ENCODE results near the gene CADM4. TPM values are rescaled to one million over a fixed set of nuclear protein-coding genes. Genes with fewer than 3 reads are reported as not detected.
"Not testable (repeated sequence)": the region's sequence is repeated elsewhere in the genome, so short reads cannot be mapped to it uniquely, and the experiment has no call there.

Gene CADM4
- total RNA-seq, 1 donor from 2014 or later, result 93.3 TPM

DNA sequence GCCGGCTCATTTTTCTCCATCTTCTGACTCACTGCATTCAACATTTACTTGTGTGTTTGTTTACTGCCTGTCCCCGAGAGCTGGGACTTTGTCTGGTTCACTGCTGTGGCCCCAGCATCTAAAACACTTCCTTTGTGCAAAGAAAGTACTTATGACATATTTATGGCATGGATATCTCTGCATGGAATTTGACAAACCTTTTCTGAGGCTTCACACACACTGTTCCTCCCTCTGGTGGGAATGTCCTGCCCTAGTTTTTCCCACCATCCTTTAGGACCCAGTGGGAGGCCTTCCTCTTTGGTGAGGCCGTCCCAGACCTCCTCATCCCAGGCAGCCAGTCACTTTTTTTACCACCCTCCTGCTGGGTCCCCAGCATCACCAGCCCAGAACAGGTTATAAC lies 29.2 kb downstream of the CADM4 start:
- FAIRE-seq (no peak), DNase-seq (ENCODE audit: low spot score in 2 of 2) (no peak)

DNA sequence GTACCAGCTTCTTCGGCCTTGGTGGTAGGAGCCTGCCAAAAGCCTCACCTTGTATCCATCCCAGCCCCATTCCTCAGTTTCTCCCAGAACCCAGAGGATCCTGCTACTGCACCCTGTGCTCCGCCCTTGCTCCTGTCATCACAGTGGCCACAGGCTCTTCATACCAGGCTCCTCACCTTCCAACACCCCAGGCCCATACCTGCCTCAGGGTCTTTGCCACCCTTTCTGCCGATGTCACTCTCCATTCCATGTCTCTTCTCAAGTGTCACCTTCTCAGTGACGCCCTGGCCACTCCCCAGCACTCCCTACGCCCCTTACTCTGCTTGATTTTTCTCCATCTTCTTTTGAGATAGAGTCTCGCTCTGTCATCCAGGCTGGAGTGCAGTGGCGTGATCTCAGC lies 29.8 kb downstream of the CADM4 start:
- FAIRE-seq, result no peak

DNA sequence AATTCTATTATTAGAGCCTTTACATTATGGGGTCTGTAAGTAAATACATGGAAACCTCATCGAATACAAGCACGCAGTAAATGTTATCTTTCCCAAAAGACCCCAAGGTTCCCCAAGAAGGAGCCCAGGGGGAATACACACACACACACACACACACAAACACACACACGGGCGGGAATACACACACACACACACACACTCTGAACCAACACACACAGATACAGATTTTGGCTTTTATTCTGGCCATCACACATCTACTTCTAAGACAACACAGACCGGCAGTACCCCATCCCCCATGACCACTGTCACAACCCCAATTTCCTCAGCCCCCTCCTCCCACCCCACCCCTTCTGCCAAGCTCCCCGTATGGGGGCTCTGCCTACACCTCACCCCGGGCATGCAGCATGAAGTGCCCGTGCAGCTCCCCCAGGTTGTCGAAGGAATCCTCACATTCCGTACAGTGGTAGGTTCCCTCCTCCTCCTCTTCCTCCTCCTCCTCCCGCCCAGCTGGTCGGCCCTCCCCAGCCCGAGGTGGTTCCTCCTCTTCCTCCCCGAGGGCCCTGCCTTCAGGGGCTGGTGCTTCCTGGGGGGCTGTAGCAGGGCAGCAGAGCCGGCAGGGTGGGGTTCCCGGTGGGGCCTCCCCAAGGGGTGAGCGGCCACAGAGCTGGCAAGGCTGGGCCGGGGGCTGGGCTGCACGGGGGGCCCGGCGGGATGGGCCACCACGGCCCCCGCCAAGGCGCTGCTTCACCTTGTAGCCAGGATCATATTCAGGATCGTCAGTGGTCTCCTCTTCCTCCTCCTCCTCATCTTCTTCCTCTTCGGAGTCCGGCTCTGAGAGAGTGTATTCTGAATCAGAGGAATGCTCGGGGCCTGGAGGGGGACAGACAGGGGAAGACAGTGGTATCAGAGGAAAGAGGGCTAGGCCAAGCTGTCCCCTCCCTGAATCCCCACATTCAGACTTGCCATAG lies 32.1 kb downstream of the CADM4 start:
- FAIRE-seq (no peak), DNase-seq (ENCODE audit: low spot score in 2 of 2) (no peak)

More for the DNA sequence above, 29.8 kb downstream of the CADM4 start:
- no peak for DNase-seq (ENCODE audit: low spot score in 2 of 2)

DNA sequence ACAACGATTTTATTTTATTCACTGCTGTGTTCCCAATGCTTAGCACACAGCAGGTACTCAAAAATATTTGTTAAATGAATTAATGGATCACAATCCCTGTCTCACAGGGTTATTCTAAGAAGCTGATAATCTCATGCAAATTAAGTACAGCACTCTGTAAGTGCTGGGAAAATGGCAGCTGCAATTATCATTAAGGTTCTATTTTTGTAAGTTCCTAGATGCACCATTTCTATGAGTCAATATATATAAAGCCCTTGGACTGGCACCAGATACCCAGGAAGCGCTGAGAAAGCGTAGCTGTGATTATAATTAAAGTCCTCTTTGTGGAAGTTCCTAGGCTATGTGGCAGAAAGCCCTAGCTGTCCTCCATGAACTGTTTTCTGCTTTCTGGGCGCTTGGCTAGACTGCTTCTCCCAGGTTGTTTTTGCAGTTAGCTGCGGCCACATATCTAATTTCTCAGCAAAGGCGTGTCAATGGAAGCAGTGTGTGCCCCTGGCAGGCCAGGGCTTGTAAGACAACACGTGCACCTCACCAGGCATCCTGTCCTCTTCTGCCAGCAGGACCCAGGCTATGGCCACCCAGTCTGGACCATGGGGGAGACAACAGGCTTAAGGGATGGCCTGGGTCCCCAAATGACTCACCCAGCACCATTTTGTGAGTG lies 33.0 kb downstream of the CADM4 start:
- FAIRE-seq (no peak), DNase-seq (ENCODE audit: low spot score in 2 of 2) (no peak)

DNA sequence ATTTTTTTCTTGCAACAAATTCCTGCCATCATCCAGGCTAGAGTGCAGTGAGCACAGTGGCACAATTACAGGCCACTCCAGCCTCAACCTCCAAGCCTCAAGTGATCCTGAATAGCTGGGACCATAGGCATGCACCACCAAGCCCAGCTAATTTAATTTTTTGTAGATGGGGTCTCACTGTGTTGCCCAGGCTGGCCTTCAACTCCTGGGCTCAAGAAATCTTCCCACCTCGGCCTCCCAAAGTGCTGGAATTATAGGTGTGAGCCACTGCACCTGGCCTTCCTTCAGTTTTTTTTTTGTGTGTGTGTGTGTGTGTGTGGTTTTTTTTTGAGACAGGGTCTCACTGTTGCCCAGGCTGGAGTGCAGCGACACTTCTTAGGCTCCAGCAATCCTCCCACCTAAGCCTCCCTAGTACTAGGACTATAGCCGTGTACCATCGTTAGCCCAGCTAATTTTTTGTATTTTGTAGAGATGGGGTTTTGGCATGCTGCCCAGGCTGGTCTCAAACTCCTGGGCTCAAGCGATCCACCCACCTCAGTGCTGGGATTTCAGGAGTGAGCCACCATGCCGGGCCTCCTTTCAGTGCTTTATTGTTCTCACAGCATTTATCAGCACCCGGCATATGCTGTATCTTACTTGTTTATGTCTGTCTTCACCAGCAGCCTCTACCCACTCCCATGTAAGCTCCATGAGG lies 33.6 kb downstream of the CADM4 start:
- FAIRE-seq (no peak), DNase-seq (ENCODE audit: low spot score in 2 of 2) (no peak)

DNA sequence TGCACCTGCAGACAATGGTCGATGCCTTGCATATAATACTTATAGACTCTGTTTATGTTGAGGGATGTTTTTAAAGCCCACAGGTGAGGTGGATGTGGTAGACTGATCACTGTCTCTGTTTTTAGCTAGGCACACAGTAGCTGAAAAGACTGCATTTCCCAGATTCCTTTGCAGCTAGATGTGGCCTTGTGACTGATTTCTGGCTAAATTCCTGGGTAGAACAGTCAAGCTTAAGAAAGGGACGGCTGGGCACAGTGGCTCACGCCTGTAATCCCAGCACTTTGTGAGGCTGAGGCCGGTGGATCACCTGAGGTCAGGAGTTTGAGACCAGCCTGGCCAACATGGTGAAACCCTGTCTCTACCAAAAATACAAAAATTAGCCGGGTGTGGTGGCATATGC lies 39.3 kb downstream of the CADM4 start:
- not testable (repeated sequence) for DNase-seq (ENCODE audit: low spot score in 2 of 2); FAIRE-seq

DNA sequence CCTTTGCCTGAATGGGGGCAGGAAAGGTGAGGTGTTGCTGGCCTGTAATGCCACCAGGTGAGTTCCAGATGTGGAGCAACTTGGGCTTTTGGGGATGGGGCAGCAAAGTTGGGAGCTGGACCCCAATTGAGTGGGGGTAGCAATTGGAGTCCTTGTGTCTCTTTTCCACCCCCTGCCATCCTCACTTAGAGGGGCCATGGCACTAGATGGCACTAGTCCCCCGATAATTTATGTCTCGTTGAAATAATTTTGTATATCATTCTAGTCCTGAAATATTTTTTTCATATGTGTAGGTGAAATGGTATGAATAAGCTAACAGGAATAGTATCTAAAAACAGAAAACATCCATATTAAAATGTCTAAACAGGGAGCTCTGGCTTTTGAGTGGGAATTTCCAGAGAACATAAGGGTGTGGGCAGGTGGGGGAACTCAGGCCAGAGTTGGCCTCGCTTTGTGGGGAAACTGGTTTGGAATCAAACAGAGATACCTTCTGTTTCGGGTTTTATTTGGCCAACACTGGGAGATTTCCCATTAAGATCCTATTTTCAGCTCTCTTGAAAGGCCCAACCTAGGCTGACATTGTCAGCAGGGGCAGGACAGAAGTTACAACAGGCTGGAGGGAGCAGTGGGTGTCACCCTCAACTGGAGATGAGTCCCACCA lies 39.9 kb downstream of the CADM4 start:
- FAIRE-seq (no peak), DNase-seq (ENCODE audit: low spot score in 2 of 2) (no peak)

DNA sequence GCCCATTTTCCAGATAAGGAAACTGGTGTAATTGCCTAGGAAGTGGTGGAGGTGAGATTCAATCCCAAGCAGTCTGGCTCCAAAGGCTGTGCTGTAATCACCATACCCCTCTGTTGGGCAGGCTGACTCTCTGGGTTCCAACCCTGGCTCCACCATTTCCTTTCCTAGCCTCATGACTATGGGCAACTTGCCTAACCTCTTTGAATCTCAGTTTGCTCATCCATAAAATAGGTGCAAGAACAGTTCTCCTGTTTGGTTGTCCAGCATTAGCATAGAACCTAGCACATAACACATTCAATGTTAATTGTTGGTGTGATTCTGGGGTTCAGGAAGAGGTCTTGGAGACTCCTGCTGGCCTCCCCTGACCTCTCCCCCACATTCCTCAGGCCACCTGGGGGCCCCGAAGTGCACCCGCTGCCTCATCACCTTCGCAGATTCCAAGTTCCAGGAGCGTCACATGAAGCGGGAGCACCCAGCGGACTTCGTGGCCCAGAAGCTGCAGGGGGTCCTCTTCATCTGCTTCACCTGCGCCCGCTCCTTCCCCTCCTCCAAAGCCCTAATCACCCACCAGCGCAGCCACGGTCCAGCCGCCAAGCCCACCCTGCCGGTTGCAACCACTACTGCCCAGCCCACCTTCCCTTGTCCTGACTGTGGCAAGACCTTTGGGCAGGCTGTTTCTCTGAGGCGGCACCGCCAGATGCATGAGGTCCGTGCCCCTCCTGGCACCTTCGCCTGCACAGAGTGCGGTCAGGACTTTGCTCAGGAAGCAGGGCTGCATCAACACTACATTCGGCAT lies 41.0 kb downstream of the CADM4 start:
- FAIRE-seq, result no peak
- DNase-seq (ENCODE audit: low spot score in 2 of 2), result no peak

DNA sequence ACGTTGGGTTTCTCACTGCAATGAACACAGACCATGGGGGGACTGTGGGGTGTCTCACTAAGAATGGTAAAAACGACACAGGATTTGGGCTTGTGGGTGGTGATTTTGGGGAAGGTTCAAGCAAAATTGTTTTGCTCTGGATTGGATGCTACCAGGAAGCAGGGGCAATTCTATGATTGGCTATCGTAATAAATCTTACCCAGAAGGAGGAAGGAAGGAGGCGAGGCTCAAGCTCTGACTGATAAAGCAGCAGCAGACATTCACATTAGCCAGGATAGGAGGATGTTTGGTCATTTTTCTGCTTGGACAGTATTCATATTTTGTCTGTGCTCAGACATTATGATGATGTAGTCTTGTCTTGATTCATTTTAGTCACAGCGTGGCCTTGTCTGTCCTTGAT lies 41.8 kb downstream of the CADM4 start:
- FAIRE-seq (no peak), DNase-seq (ENCODE audit: low spot score in 2 of 2) (no peak)

DNA sequence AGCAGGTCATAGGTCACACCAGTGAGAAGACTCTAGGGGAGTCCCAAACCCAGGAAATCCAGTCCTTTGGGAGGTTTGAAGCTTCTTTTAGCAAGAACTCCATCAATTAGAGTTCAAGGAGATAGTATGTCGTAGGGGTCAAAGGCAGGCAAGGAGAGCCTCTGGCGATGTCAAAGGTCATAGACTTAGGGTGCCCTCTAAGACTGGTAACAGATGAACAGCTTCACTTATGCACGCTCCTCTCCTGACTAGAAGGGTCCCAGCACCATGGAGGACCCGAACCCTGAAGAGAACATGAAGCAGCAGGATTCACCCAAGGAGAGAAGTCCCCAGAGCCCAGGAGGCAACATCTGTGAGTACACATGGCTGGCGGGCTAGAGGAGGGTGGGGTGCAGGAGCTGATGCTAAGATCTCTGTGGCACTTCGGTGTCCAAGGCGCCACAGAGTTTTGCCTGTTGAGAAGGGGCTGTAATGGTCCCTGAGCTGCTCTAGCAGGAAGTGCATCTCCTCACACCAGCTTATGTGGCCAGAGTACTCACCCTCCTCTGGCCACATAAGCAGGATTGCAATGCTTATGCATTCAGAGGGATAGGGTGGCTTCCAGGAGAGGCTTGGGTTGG lies 42.7 kb downstream of the CADM4 start:
- no peak for FAIRE-seq

DNA sequence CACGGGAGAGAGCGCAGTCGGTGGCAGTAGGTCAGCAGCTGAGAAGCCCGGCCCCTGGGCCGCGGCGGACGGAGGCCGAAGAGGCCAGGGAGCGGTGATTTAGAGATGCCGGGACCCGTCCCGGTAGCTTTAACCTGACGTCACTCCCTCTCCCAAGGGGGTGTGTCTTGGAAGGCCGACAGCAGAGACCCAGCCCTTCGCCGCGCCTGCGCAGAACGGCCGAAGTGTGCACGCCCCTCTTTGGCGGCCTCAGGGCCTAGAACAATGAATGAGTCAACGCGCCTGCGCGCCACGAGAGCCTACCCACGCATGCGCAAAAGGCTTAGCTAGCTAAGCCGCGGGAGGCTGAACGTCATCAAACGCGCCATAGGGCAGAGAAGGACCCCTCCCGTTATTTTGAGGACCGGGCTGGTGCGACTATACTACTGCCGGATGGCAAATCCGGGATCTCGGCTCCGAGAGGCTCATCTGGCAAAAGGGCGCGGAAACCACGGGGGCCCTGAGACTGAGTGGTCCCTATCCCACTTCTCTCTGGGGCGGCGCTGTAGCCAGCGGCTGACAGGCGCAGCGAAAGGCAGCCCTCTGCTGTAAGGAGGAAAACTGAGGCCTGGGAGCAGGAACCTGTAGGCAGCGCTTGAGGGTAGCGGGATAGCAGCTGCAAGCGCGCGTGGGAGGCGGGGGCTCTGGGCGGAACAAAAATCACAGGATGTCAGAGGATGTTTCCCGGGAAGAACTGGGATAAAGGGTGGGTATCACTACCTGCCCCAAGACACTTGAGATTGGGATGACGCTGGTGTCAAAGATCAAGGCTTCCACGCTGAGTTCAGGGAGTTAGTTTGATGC lies 43.4 kb downstream of the CADM4 start, which contains the start of the genes IRGQ and ZNF576:
Gene IRGQ, minus strand, starts transcription at position 136 of the 843 bp plus-strand sequence. CDS start 796 bp downstream, outside the sequence.
Gene ZNF576, plus strand, starts transcription at position 597 of the 843 bp plus-strand sequence. CDS start 514 bp downstream, outside the sequence.
- FAIRE-seq (peak; percentile 81), DNase-seq (ENCODE audit: low spot score in 2 of 2) (peak; percentile 95 to 97)

More for the DNA sequence above, 42.7 kb downstream of the CADM4 start:
- DNase-seq (ENCODE audit: low spot score in 2 of 2), result no peak

DNA sequence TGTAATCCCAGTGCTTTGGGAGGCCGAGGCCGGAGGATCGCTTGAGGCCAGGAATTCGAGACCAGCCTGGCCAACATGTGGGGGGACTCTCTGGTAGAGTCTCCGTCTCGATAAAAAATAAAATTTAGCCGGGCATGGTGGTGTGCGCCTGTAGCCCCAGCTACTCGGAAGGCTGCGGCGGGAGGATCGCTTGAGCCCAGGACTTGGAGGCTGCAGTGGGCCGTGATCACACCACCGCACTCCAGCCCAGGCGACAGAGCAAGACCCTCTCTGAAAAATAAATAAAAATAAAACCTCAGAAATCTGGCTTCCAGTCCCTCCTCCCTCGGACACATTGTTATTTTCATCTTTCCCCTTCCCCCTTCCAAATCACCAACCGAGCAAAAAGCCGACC lies 44.0 kb downstream of the CADM4 start:
- DNase-seq (ENCODE audit: low spot score in 2 of 2), result no peak
- FAIRE-seq, result no peak

DNA sequence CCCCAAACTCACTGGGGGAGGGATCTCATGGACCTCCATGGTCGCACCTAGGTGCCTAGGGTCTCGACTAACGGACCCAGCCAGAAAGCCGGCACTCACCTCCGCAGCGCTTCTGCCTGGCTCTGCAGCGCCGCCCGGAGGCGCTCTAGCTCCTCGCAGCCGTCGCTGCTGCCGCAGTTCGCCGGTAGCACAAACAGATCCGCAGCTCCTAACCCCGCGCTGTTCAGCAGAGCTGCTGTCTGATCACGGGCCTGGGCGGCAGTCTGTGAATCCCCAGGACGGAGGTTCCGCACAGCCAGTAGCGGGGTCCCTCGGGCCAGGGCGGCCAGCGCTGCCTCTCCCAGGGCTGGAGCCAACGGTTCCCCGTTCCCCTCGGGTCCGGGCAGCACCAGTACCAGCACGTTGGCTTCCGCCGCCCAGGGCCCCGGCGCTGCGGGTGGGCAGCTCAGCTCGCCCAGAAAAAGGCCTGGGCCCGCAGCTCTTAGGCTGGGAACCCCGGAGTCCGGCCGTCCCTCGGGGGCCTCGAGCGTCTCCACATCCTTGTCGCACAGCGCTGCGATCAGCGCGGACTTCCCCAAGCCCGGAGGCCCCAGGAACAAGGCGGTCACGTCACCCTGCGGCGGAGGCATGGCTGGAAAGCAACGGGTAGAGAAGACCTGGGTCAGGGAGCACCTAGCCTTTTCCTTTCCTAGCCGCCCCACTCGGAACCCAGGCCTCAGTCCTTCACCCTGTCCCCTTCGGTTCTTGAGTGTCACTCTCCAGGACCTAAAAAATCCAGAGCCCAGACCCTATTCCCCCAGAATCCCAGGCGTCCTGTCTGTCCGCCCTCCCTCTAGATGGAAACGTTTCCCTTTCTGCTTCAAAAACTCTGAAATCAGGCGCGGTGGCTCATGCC lies 44.7 kb downstream of the CADM4 start:
- no peak for FAIRE-seq
- no peak for DNase-seq (ENCODE audit: low spot score in 2 of 2)

DNA sequence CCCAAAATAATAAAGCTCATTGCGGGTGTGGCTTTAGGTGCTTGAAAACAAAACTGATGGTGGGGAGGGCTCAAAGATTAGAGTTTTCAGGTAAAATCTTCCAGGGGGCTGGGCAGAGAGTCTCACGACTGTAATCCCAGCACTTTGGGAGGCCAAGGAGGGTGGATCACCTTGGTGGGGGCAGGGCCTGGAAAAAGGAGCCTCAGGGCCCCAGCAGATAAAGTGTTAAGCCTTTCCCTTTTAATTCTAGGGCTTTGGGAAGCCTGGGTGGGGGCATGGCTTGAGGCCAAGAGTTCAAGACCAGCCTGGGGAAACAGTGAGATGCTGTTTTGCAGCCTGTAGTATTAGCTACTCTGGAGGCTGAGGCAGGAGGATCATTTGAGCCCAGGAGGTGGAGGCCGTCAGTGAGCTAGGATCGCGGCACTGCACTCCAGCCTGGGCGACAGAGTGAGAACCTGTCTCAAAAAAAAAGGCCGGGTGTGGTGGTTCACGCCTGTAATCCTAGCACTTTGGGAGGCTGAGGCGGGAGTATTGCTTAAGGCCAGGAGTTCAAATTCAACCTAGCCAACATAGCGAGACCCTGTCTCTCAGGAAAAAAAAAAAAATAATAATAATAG lies 45.5 kb downstream of the CADM4 start:
- FAIRE-seq, result no peak
- no peak for DNase-seq (ENCODE audit: low spot score in 2 of 2)

DNA sequence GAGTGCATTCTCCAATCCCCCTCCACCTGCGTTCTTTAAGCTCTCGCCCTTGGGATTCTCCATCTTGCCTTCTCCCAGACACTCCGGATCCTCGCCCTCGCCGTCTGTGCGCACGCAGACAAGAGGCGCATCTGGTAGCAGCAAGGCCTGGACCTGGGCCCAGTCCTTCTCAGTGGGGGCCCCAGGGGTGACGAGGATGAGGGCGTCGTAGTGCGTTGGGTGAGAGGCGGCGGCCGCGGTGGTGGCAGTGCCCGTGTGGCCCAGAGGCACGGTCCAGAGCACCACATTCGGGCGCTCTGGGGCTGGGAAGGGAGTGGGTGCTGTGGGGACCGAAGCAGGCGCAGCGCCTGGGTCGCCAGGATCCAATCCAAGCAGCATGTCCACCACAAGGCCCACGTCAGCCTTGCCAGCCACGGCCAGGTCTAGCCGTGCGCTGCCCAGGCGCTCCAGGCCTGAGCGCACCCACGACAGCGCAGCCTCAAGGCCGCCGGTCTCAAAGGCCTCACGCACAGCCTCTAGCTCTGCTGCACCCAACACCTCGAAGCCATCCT lies 46.8 kb downstream of the CADM4 start:
- FAIRE-seq (no peak), DNase-seq (ENCODE audit: low spot score in 2 of 2) (no peak)
